Chondrocyte (in vitro differentiated cells): ENCODE results near the gene MEIS2. TPM values are rescaled to one million over a fixed set of nuclear protein-coding genes. Genes with fewer than 3 reads are reported as not detected.
A peak's percentile ranks its signal among the peaks of the same experiment; 100 is the strongest.

Experiments
- DNase-seq: peaks from one replicate; pipeline ENCODE4 v3.0.0; 2021; ENCODE audit warnings: mixed read lengths, low spot score
- H3K27ac Mint-ChIP-seq: one replicate; pipeline ENCODE4 v1.8.0; 2021; ENCODE audit warnings: mild to moderate bottlenecking, moderate library complexity, mixed read lengths; ENCODE audit not compliant: unreplicated experiment
- H3K27me3 Mint-ChIP-seq: 2 replicates; pipeline ENCODE4 v1.8.0; 2021; ENCODE audit warnings: low read depth, mixed read lengths
- H3K36me3 Mint-ChIP-seq: 2 replicates; pipeline ENCODE4 v1.8.0; 2021; ENCODE audit warnings: low read depth, mixed read lengths
- H3K4me1 Mint-ChIP-seq: 2 replicates; pipeline ENCODE4 v1.8.0; 2021; ENCODE audit warnings: low read depth, mild to moderate bottlenecking, mixed read lengths
- H3K4me3 Mint-ChIP-seq: one replicate; pipeline ENCODE4 v1.8.0; 2021; ENCODE audit warnings: mild to moderate bottlenecking, moderate library complexity, mixed read lengths; ENCODE audit not compliant: unreplicated experiment
- H3K9me3 Mint-ChIP-seq: 2 replicates; pipeline ENCODE4 v1.8.0; 2021; ENCODE audit warnings: low read depth, mixed read lengths
- CTCF ChIP-seq: fragments of 200-600 bp; sonication (generic); IDR thresholded peaks from 2 replicates; pipeline ENCODE4 v1.5.0; 2021; ENCODE audit warnings: antibody characterized with exemption, mild to moderate bottlenecking, moderate library complexity
- total RNA-seq: library from RNA; stranded (reverse); gene quantifications from 3 replicates; pipeline ENCODE4 v1.2.1, GENCODE V29; 2021

The MEIS2 gene
- total RNA-seq, 1 donor from 2014 or later, result 28.3 TPM

- peaks cover 46% of the 10 kb centered on the region for H3K4me1 Mint-ChIP-seq
- peaks cover 6% of the 10 kb centered on the region for H3K36me3 Mint-ChIP-seq
- H3K27ac Mint-ChIP-seq, result no peak overlapping the region
- H3K9me3 Mint-ChIP-seq, result no peaks in the 10 kb centered on the region
- H3K27me3 Mint-ChIP-seq, result peaks cover 90% of the 10 kb centered on the region
- DNase-seq, result no peak
- no peak for TF ChIP-seq CTCF
- H3K4me3 Mint-ChIP-seq, result no peak overlapping the region
Measured at GRCh38 chr15:36884518-36884875, 215.9 kb downstream of the MEIS2 start.

GRCh38 chr15:36883713-36884517 is 216.4 kb downstream of the MEIS2 start:
- H3K27me3 Mint-ChIP-seq, result peaks cover 92% of the 10 kb centered on the region
- H3K36me3 Mint-ChIP-seq, result peaks cover 4% of the 10 kb centered on the region
- DNase-seq, result no peak
- H3K4me1 Mint-ChIP-seq, result peaks cover 45% of the 10 kb centered on the region
- H3K4me3 Mint-ChIP-seq, result peak overlapping the region; percentile 48
- no peaks in the 10 kb centered on the region for H3K9me3 Mint-ChIP-seq
- peak; percentile 96 for TF ChIP-seq CTCF
- H3K27ac Mint-ChIP-seq, result no peak overlapping the region

- H3K4me3 Mint-ChIP-seq, result peak overlapping the region; percentile 36
- TF ChIP-seq CTCF, result no peak
- no peaks in the 10 kb centered on the region for H3K9me3 Mint-ChIP-seq
- no peak for DNase-seq
- peaks cover 41% of the 10 kb centered on the region for H3K4me1 Mint-ChIP-seq
- peaks cover 4% of the 10 kb centered on the region for H3K36me3 Mint-ChIP-seq
- peak overlapping the region; percentile 32 for H3K27ac Mint-ChIP-seq
- peaks cover 91% of the 10 kb centered on the region for H3K27me3 Mint-ChIP-seq
Measured at GRCh38 chr15:36882487-36883131, 217.7 kb downstream of the MEIS2 start.

GRCh38 chr15:36882056-36882455 is 218.3 kb downstream of the MEIS2 start:
- Mint-ChIP-seq H3K4me1 (peaks cover 37% of the 10 kb centered on the region), H3K36me3 (peaks cover 4% of the 10 kb centered on the region), H3K9me3 (no peaks in the 10 kb centered on the region), H3K27ac (no peak overlapping the region), H3K4me3 (no peak overlapping the region), H3K27me3 (peaks cover 89% of the 10 kb centered on the region)
- no peak for DNase-seq
- no peak for TF ChIP-seq CTCF

- peaks cover 86% of the 10 kb centered on the region for H3K27me3 Mint-ChIP-seq
- no peak for TF ChIP-seq CTCF
- peaks cover 36% of the 10 kb centered on the region for H3K4me1 Mint-ChIP-seq
- no peak overlapping the region for H3K4me3 Mint-ChIP-seq
- H3K9me3 Mint-ChIP-seq, result no peaks in the 10 kb centered on the region
- H3K27ac Mint-ChIP-seq, result no peak overlapping the region
- peaks cover 4% of the 10 kb centered on the region for H3K36me3 Mint-ChIP-seq
- no peak for DNase-seq
Measured at GRCh38 chr15:36881516-36881915, 218.8 kb downstream of the MEIS2 start.
